NCI-H524 (cell line): ENCODE data around the gene PCDH17.

Source experiments
- DNase-seq, 2 experiments: peaks; one replicate each; lab custom pipeline; 2025; lab: John Stamatoyannopoulos, UW

Gene PCDH17

GRCh38 chr13:57734306-57734705 is 102.8 kb downstream of the PCDH17 start:
- no peak for DNase-seq

- DNase-seq = peak in 1 of 2 experiments; percentile 8
Measured at GRCh38 chr13:57739089-57739488, 107.5 kb downstream of the PCDH17 start.

DNA sequence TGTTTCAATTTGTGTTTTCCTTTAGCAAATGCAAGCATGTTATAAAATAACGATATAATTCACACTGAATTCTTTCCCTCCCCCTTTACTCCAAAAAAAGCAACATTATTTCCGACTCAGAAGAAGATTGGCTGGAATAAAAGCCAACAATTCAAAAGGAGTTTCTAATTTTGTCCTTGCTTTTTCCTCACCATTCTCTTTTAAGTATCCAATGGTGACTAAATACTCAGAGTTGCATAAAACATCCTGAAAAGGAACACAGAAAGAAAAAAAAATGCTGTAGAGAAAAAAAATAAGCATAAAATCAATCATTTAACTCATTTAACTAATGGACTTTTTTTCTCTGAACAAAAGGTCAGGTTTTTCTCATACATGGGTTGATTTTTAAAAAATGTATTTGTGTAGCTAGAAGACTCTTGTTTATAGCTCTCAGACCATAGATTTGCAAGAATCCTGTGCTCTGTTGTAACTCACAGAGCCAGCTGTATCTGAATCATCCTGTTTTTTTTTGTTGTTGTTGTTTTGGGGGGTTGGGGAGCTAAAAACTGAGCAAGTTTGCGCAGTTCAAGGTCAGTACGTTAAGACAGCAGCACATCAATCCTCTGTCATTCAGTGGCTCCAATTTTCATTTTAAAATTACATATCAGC is 108.1 kb downstream of the PCDH17 start:
- DNase-seq = no peak

DNA sequence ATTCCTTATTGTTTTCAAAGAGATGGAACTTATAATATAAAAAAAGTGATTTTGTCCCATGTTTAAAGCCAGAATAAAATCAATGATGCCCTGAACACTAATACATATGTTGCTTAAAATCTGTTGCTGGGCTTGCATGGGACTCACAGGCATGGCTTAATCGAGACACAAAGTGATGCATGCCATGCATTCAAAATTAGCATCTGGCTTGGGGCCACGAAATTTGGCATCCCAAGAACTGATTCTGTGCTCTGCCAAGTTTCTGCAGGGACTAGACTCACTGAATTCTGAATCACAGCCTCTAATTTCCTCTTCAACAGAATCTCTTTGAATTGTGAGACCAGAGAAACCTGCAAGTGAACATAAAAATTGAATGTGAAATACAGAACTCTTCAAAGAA is 109.2 kb downstream of the PCDH17 start:
- DNase-seq = no peak

DNA sequence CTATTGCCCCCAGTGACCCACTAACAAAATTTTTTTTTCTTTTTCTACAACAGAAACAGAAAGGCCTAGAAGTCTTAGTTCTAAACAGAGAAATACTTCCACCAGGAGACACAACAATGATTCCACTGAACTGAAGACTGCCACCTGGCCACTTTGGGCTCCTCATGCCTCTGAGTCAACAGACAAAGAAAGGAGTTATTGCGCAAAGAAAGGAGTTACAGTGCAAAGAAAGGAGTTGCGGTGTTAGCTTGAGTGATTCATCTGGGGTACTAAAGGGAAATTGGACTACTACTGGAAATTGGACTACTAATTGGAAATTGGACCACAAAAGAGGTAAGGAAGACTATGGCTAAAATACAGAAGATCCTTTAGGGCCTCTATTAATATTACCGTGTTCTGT is 116.6 kb downstream of the PCDH17 start:
- DNase-seq = no peak

DNA sequence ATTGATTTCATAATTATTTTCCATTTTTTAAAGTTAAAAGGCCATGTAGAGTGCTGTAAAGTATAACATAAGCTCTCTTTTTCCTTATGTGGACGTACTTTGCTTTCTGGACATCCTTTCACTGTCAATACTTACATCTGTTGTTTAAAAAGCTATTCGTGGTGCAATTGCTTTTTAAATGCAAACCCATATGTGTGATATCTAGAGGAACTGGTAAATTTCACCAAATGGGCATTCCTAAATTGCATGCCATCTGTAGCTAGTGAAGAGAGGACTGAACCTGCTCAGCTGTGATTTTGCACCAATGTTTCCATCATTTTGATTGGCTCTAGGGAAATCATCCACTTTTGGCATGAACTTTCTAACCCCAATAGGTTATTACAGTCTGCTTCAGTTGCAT is 129.4 kb downstream of the PCDH17 start:
- DNase-seq = no peak

- DNase-seq = no peak
Measured at GRCh38 chr13:57763689-57764088, 132.1 kb downstream of the PCDH17 start.
